Vagina (tissue), 2 donors: ENCODE data around the gene CMTM4. TPM values are rescaled to one million over a fixed set of nuclear protein-coding genes. Genes with fewer than 3 reads are reported as not detected.

ENCODE experiments used
- DNase-seq, 2 donors: peaks; one replicate each; pipeline ENCODE4 v3.0.0-alpha.2; 2017; ENCODE audit errors: extremely low spot score in 2 of 2
- H3K27ac ChIP-seq: fragments of 200-600 bp; sonication (generic); one replicate; pipeline ENCODE4 v1.5.1; 2019
- H3K27me3 ChIP-seq: fragments of 200-600 bp; sonication (generic); one replicate; pipeline ENCODE4 v1.5.1; 2019
- H3K36me3 ChIP-seq, 2 donors: fragments of 200-600 bp; sonication (generic); one replicate each; pipeline ENCODE4 v1.5.1; 2017 to 2019
- H3K4me1 ChIP-seq: fragments of 200-600 bp; sonication (generic); one replicate; pipeline ENCODE4 v1.5.1; 2019
- H3K4me3 ChIP-seq, 2 donors: fragments of 200-600 bp; sonication (generic); 1 replicate in 1 of 2; 2 replicates in 1 of 2; pipeline ENCODE4 v1.5.1; 2016 to 2019
- H3K9me3 ChIP-seq: fragments of 200-600 bp; sonication (generic); one replicate; pipeline ENCODE4 v1.5.1; 2019
- CTCF ChIP-seq, 3 experiments: fragments of 450-650 bp in 2 of 3; fragments of 200-600 bp in 1 of 3; sonication (generic) in 1 of 3; IDR thresholded peaks; one replicate each; pipeline ENCODE4 v1.5.1; 2017 to 2019; ENCODE audit warnings: antibody characterized with exemption in 3 of 3, mild to moderate bottlenecking in 2 of 3, moderate library complexity in 2 of 3
- POLR2A ChIP-seq, 2 donors: fragments of 450-650 bp; IDR thresholded peaks; one replicate each; pipeline ENCODE4 v1.6.1; 2017; ENCODE audit warnings: antibody characterized with exemption in 2 of 2, mild to moderate bottlenecking in 2 of 2, moderate library complexity in 2 of 2
- POLR2AphosphoS5 ChIP-seq, 2 donors: sonication (generic); formaldehyde crosslinking; IDR thresholded peaks; one replicate each; pipeline ENCODE4 v1.9.0; 2017; ENCODE audit warnings: antibody characterized with exemption in 2 of 2, mild to moderate bottlenecking in 2 of 2, low read depth in 1 of 2; ENCODE audit not compliant: insufficient read depth in 1 of 2
- intact Hi-C: fragments of 100-400 bp; cut with DNase I; formaldehyde crosslinking; loops from one replicate; pipeline ENCODE4 v1.15.1; 2023
- total RNA-seq: library from RNA; depleted of rRNA; stranded (reverse); fragments of >200 nt; gene quantifications from one replicate; pipeline ENCODE4 v1.2.3, GENCODE V29; 2016

CMTM4 gene
- total RNA-seq, 1 donor from 2014 or later: 15.7 TPM

DNA sequence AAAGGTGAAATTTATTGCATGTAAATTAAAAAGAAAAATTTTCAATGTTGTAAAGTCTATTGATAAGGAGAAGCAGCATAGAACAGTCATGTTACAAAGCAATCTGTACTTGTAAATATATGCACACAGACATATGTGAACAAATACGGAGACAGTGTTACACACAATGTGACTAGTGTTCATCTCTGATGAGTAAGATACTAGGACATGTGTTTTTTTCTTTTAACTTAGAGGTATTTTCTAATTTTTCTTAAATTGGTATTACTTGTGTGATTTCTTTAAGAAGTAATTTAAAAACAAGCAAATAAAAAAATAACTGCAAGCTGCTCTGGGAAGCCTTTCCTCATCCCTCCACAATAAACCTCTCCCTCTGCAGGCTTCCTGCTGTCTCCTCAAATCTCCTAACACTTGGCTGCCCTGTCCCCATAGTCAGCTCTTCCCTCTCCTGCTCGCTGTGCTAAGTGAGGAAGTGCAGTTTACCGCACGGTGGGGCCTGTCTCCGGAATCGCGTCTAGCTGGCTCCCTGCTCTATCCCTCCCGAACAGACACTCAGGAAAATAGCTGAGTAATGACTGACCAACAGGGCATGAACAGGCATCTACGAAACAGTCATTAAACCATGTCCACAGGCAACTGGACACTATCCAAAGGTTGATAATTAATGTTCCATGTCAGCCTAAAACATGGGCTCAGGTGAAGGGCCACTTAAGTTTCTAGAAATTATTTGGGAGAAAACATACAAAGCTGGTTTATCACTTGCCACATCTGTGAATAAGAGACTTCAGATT is 35.9 kb downstream of the CMTM4 start:
- peak overlapping the region; percentile 56 for H3K27ac ChIP-seq
- intact Hi-C loops: no loop called here

GRCh38 chr16:66658860-66659190 is 37.7 kb downstream of the CMTM4 start:
- no peak for TF ChIP-seq CTCF (IDR thresholded peaks at IDR 0.05)
- TF ChIP-seq POLR2AphosphoS5 (IDR thresholded peaks at IDR 0.05; ENCODE audit: insufficient read depth in 1 of 2, low read depth in 1 of 2): no peak
- no peak for TF ChIP-seq POLR2A (IDR thresholded peaks at IDR 0.05)
- Histone ChIP-seq H3K9me3 (no peaks in the 10 kb centered on the region), H3K36me3 (no peaks in the 10 kb centered on the region), H3K4me3 (no peak overlapping the region), H3K27me3 (no peaks in the 10 kb centered on the region), H3K4me1 (peaks cover 31% of the 10 kb centered on the region), H3K27ac (no peak overlapping the region)
- intact Hi-C loops: no loop called here
- no peak for DNase-seq

More for the DNA sequence above, 35.9 kb downstream of the CMTM4 start:
- no peaks in the 10 kb centered on the region for H3K27me3 ChIP-seq
- H3K36me3 ChIP-seq: no peaks in the 10 kb centered on the region
- TF ChIP-seq CTCF (IDR thresholded peaks at IDR 0.05) (no peak), POLR2A (IDR thresholded peaks at IDR 0.05) (no peak), POLR2AphosphoS5 (IDR thresholded peaks at IDR 0.05; ENCODE audit: insufficient read depth in 1 of 2, low read depth in 1 of 2) (no peak)
- peaks cover 31% of the 10 kb centered on the region for H3K4me1 ChIP-seq
- no peak overlapping the region for H3K4me3 ChIP-seq
- DNase-seq: no peak
- H3K9me3 ChIP-seq: no peaks in the 10 kb centered on the region

GRCh38 chr16:66658143-66658859 is 38.2 kb downstream of the CMTM4 start:
- TF ChIP-seq POLR2AphosphoS5 (IDR thresholded peaks at IDR 0.05; ENCODE audit: insufficient read depth in 1 of 2, low read depth in 1 of 2): no peak
- TF ChIP-seq CTCF (IDR thresholded peaks at IDR 0.05): no peak
- no peak for TF ChIP-seq POLR2A (IDR thresholded peaks at IDR 0.05)
- DNase-seq: no peak
- H3K9me3 ChIP-seq: no peaks in the 10 kb centered on the region
- intact Hi-C loops: no loop called here
- H3K27ac ChIP-seq: no peak overlapping the region
- H3K36me3 ChIP-seq: no peaks in the 10 kb centered on the region
- peaks cover 31% of the 10 kb centered on the region for H3K4me1 ChIP-seq
- no peaks in the 10 kb centered on the region for H3K27me3 ChIP-seq
- no peak overlapping the region for H3K4me3 ChIP-seq

DNA sequence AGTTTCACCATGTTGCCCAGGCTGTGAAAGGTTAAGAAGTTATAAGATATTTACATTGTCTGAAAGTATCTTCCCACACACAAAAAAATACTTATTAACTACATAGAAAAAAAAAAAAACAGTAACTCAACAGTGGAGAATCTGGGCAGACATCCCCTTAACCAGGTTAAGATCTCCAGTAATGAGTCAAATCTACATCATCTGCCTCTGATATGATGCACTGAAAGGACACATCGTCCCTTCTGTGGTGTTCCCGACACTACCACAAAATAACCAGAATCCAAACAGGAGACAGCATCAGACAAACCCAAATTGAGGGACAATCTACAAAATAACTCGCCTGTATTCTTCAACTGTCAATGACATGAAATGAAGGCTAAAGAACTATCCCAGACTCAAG is 40.0 kb downstream of the CMTM4 start:
- intact Hi-C loops: no loop called here

More for the DNA sequence above, 40.0 kb downstream of the CMTM4 start:
- H3K27ac ChIP-seq: no peak overlapping the region
- no peak for TF ChIP-seq POLR2AphosphoS5 (IDR thresholded peaks at IDR 0.05; ENCODE audit: insufficient read depth in 1 of 2, low read depth in 1 of 2)
- TF ChIP-seq POLR2A (IDR thresholded peaks at IDR 0.05): no peak
- TF ChIP-seq CTCF (IDR thresholded peaks at IDR 0.05): no peak
- no peaks in the 10 kb centered on the region for H3K36me3 ChIP-seq
- no peaks in the 10 kb centered on the region for H3K9me3 ChIP-seq
- H3K4me1 ChIP-seq: peaks cover 19% of the 10 kb centered on the region
- no peak overlapping the region for H3K4me3 ChIP-seq
- H3K27me3 ChIP-seq: no peaks in the 10 kb centered on the region
- DNase-seq: no peak
